Measurements from ENCODE around the gene MAP3K20. TPM values are rescaled to one million over a fixed set of nuclear protein-coding genes. Genes with fewer than 3 reads are reported as not detected.

The MAP3K20 gene
- total and polyA plus RNA-seq, 2 donors (not counting 3 experiments of a cell fraction or from before 2014, with no cell fraction given), result 7.8 to 31.5 TPM

- Histone ChIP-seq H3K9me3 (replicated peaks; ENCODE audit: control insufficient read depth, insufficient read depth, low read length) (no peaks in the 10 kb centered on the region), H3K36me3 (ENCODE audit: control insufficient read depth in 2 of 2, extremely low read depth in 1 of 2, insufficient read depth in 2 of 2, low read length in 2 of 2) (no peaks in the 10 kb centered on the region), H3K4me2 (ENCODE audit: insufficient read depth, low read length) (no peak overlapping the region), H4K20me1 (replicated peaks; ENCODE audit: control insufficient read depth, extremely low read depth, insufficient read depth, low read length) (no peaks in the 10 kb centered on the region), H3K27ac (ENCODE audit: insufficient read depth, low read depth, low read length) (no peak overlapping the region), H3K79me2 (ENCODE audit: control insufficient read depth, insufficient read depth, low read length) (no peaks in the 10 kb centered on the region), H3K4me3 (replicated peaks in 1 of 3; ENCODE audit: insufficient read depth in 1 of 3, low read depth in 1 of 3, low read length in 3 of 3) (no peak overlapping the region), H3K27me3 (ENCODE audit: control insufficient read depth in 2 of 2, insufficient read depth in 2 of 2, low read length in 2 of 2) (no peaks in the 10 kb centered on the region), H3K9ac (replicated peaks; ENCODE audit: extremely low read depth, insufficient read depth, low read length) (no peak overlapping the region), H3K4me1 (ENCODE audit: control insufficient read depth, extremely low read depth, insufficient read depth, low read length) (peaks cover 5% of the 10 kb centered on the region), H2AFZ (ENCODE audit: low read depth, low read length) (no peak overlapping the region), H3K9me1 (replicated peaks; ENCODE audit: control insufficient read depth, extremely low read depth, insufficient read depth, low read length) (no peaks in the 10 kb centered on the region)
- FAIRE-seq, result no peak
- ChIA-PET CTCF (no interaction called here), POLR2A (no interaction called here)
- dilution Hi-C loops (cut with MboI; ENCODE audit: extremely low pct_ligation_motif_present, low sequenced_read_pairs), result no loop called here
- intact Hi-C loops (cut with micrococcal nuclease), result no loop called here
- TF ChIP-seq MYC (IDR thresholded peaks at IDR 0.05; ENCODE audit: low read depth, low read length) (no peak), GATA2 (IDR thresholded peaks at IDR 0.05; ENCODE audit: insufficient read depth, insufficient read length, low read depth, low read length) (no peak), MAX (IDR thresholded peaks at IDR 0.05; ENCODE audit: insufficient read depth, insufficient read length) (no peak), CTCF (IDR thresholded peaks at IDR 0.05; ENCODE audit: extremely low read depth in 1 of 2, insufficient read depth in 1 of 2, low read depth in 1 of 2, low read length in 2 of 2) (no peak), JUN (IDR thresholded peaks at IDR 0.05; ENCODE audit: borderline replicate concordance, insufficient read depth, insufficient read length, low read depth) (no peak), FOS (IDR thresholded peaks at IDR 0.05; ENCODE audit: borderline replicate concordance, insufficient read depth, low read length) (no peak), EZH2 (IDR thresholded peaks at IDR 0.05; ENCODE audit: borderline replicate concordance, low read depth, low read length, severe bottlenecking) (no peak), POLR2AphosphoS5 (IDR thresholded peaks at IDR 0.05; ENCODE audit: insufficient read depth, low read depth, low read length) (no peak), POLR2A (IDR thresholded peaks at IDR 0.05; ENCODE audit: low read depth, low read length) (no peak)
- no peak for DNase-seq (ENCODE audit: low read depth, low spot score)
- no TSS peak for BruUV-seq (replicated peaks)
These were observed 31.6 kb upstream of the MAP3K20 start for GRCh38 chr2:173043897-173044519.
